Vagina (tissue), 2 donors: Measurements from ENCODE around the gene CYP46A1.

Experiments
- POLR2AphosphoS5 ChIP-seq, 2 donors: sonication (generic); formaldehyde crosslinking; IDR thresholded peaks; one replicate each; pipeline ENCODE4 v1.9.0; 2017; ENCODE audit warnings: antibody characterized with exemption in 2 of 2, mild to moderate bottlenecking in 2 of 2, low read depth in 1 of 2; ENCODE audit not compliant: insufficient read depth in 1 of 2
- TF ChIP-seq, protein P1 (sequence below), 3 experiments: fragments of 450-650 bp in 2 of 3; fragments of 200-600 bp in 1 of 3; sonication (generic) in 1 of 3; IDR thresholded peaks; one replicate each; pipeline ENCODE4 v1.5.1; 2017 to 2019; ENCODE audit warnings: antibody characterized with exemption in 3 of 3, mild to moderate bottlenecking in 2 of 3, moderate library complexity in 2 of 3

DNA sequence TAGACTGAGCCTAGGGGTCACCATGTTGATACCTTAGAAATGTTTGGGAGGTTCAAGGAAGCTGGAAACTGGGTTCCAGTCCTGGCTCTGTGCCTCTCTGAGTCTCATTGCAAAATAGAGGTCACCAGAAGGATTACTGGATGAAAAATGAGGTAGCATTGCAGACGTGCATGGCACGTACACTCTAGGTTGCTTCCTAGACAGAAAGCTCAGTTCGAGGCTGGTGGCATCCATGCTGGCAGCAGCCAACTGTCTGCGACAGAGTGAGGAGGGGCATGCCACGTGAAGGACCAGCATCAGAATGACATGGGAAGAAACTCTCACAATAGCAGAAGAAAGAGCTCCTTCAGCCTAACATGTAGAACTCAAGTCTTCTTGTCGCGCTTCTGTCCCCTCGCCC is 4.6 kb upstream of the CYP46A1 start:
- TF ChIP-seq, protein P1, sequence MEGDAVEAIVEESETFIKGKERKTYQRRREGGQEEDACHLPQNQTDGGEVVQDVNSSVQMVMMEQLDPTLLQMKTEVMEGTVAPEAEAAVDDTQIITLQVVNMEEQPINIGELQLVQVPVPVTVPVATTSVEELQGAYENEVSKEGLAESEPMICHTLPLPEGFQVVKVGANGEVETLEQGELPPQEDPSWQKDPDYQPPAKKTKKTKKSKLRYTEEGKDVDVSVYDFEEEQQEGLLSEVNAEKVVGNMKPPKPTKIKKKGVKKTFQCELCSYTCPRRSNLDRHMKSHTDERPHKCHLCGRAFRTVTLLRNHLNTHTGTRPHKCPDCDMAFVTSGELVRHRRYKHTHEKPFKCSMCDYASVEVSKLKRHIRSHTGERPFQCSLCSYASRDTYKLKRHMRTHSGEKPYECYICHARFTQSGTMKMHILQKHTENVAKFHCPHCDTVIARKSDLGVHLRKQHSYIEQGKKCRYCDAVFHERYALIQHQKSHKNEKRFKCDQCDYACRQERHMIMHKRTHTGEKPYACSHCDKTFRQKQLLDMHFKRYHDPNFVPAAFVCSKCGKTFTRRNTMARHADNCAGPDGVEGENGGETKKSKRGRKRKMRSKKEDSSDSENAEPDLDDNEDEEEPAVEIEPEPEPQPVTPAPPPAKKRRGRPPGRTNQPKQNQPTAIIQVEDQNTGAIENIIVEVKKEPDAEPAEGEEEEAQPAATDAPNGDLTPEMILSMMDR (IDR thresholded peaks at IDR 0.05): no peak
- no peak for TF ChIP-seq POLR2AphosphoS5 (IDR thresholded peaks at IDR 0.05; ENCODE audit: insufficient read depth in 1 of 2, low read depth in 1 of 2)
